NCI-H2171 treated with DMSO at 0.1 percent for 48 hours (cell line): ENCODE measurements around the gene IGLL1.
A peak's percentile ranks its signal among the peaks of the same experiment; 100 is the strongest.
"Not testable (repeated sequence)": the region's sequence is repeated elsewhere in the genome, so short reads cannot be mapped to it uniquely, and the experiment has no call there.

Experiments used
- DNase-seq: peaks from one replicate; lab custom pipeline; 2025; lab: John Stamatoyannopoulos, UW

IGLL1 gene

DNA sequence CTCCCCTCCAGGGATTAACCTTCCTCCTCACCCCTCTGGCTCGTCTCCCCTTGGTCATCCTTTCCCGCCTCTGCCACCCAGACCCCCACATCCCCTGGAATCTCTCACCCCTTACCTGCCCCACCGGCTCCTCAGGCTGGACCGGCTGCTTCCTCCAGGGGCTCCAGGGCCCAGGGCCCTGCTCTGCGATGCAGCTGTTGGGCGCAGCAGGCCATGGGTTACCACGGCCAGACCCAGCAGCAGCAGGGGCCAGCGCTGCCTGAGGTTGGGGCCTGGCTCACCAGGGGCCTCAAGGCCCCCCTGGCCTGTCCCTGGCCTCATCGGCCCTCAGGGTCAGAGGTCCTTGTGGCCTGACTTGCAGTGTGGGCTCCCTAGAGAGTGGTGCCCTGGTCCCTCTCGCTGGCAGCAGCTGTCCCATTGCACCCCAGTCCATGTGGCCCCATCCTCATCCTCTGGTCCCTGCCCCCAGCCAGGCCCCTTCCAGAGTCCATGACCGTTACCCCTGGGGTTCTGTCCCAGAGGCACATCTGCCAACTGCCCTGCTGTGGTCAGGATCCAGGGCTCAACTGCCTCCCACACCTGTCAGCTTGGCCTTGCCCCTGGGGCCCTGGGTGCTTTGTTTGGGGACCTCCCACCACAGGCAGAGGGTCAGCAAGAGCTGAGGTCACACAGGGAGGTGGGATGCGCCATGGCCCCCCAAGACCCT, at the start of gene IGLL1:
IGLL1 (minus strand) TSS at position 421 of the 706 bp plus-strand sequence; CDS start at position 321, 100 bp downstream.
- DNase-seq: no peak

DNA sequence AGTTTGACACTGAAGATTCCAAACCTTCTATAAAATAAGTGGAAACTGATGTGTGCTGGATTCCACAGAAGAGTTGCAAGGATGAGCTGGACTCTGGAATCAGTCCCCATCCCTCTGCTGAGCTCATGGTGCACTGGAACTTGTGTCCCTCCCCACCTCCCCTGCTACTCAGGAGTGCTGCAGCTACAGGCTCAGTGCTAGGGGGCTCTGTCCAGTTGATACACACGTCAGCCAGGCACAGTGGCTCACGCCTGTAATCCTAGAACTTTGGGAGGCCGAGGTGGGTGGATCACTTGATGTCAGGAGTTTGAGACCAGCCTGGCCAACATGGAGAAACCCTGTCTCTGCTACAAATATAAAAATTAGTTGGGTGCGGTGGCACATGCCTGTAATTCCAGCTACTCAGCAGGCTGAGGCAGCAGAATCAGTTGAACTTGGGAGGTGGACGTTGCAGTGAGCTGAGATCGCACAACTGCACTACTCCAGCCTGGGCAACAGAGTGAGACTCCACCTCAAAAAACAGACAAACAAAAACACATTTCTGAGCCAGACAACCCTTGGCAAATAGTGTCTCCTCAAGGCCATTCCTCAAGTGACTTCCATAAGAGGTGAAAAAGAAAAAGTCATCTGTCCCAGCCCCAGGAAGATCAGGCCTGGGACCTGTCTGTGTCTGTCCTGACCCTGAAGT, 48.1 kb upstream of the IGLL1 start:
- not testable (repeated sequence) for DNase-seq

DNA sequence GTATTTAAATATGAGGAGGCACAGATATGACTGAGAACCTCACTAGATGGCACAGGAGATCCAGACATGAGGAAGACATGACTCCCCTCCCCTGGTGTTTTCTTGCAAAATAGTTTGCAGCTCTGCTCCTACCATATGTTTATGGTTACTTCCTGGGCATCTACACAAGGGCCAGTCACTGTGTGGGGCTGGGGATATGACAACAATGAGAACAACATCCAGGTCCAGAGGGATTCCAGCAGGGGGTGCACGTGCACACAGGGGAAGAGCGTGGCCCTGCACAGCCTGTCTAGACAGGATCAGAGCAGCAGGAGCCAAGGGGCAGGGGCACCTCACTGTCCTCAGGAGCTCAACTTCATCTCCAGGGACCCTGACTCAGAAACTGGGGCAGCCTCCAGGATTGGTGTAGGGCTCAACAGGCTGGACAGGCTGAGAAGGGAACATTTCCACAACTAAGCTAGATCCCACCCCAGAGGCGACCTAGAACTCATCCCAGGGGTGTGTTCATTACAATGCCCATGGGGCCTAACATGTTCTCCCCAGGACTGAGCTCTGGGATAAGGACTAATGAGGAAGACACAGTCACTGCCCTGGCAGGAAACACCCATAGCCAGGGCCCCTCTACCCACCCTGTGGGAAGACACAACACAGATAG, 47.4 kb upstream of the IGLL1 start:
- DNase-seq: not testable (repeated sequence)

DNA sequence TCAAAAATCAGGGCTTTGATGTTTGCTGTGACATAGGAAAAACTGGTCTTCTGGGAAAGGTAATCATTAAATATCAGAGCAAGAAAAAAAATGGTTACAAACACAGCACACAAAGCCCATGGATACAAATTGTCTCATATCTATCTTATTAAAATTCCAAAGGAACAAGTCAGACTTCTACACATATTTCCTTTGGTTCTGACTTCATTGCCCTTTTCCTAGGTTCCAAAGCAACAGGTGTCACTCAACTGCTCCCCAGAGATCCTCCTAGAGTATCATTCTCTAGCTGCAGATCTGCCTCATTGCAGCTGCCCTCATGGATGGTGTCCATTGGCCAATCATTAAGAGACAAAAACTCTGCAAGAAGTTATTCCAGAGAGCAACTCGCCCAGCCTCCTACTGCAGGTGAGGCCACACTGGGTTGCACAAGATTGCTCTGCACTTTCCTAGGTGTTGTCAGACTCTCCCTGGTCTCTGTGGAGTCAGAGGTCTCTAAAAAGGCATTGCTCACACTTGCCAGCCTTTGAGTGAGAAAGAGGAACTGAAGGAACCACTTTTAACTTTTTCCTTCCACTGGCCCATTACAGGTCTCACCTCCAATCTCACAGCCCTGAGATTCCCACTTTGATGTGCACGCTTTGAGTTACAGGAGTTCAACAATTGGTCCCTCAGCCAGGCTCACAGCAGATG, 46.3 kb upstream of the IGLL1 start:
- no peak for DNase-seq

DNA sequence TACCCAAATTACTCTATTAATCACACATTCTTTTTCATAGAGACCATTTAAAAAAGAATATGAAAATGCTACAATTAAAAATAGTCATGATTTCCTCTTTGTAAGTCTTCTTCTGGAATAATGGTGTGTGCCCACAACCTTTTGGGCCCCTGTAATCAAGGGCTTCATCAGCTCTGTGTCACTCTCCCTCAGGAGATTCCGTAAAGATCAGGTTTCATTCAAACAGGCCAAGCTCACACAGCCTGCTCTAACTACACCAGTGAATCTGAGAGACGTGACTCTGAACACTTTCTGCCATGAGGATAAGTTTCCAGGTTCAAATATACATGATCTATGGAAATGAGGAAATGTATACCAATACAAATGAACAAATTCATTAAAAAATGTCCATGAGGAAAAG, 42.5 kb upstream of the IGLL1 start:
- peak; percentile 67 for DNase-seq

DNA sequence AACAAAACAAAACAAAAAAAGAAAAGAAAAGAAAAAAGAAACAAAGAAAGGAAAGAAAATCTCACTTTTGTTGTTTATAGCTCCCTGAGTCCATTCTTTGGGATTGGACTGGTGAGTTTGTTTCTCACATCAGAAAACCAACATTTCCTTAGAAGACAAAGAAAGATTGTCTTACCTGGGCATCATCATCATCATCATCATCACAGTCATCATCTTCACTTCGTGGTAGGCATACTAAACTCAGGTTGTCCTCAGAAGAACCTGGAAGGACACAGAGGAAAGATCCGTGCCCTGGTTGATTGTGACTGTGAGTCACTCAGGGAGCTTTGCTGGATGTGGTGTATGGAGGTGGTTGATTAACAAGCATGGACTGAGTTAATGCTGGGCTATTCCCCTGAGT, 41.8 kb upstream of the IGLL1 start:
- DNase-seq: not testable (repeated sequence)

DNA sequence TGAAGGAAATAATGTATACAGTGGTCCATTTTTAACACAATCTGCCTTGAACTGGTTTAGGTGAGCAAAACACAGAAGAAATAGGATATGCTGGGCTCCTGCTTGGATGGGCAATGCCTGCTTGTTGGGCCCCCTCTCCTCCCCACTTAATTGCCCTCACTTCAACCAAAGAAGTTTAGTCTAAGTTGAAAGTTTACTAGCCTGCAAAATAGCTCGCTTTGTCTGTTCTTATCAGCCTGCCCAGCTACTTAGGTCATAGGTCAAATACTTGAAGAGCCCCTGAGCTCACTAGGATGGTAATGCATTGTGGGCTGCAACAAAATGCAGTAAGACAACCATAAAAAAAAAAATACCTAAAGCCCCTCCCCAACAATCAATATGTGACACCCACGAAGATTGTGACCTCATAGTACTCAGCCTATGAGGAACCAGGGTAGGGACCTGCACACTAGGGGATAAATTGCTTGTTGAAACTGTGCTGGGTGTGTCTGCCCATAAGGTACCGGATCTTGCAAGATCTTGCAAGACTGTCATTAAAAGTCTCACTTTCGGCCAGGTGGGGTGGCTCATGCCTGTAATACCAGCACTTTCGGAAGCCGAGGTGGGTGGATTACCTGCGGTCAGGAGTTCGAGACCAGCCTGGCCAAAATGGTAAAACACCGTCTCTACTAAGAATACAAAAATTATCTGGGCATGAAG, 41.1 kb upstream of the IGLL1 start:
- DNase-seq: no peak

DNA sequence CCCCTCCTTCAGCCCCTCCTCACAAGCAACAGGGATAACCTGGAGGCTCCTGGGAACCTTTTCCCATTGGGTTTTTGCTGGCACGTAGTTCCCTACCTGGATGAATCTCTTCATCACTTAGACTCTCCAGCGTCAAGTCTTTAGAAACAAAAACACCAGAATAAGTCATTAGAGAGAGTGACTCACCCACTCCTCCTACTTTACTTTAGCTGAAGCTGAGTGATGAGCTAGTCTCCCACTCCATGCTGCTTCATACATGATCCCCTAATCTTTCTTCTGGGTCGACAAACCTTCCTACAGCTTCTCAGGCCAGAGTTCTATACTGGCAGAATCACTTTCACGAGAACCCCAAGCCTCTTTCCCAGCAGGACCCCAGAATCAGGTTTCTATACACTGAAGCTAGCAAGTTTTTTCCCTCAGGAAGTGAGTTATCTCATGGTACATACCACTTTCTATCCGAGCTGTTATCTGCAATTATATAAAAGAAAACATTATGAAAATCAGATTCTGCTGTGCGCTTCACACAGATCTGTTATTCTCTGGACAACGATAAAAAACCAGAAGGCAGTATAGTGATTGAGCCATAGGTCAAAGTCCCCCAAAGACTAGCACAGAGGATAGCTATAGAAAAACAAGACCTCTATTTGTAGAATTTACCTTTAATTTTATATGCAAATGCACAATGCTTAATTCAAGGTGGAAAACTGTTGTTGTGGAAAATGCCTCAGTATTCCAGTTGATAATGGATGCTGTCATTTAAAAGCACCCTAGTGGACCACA, 33.3 kb upstream of the IGLL1 start:
- no peak for DNase-seq

DNA sequence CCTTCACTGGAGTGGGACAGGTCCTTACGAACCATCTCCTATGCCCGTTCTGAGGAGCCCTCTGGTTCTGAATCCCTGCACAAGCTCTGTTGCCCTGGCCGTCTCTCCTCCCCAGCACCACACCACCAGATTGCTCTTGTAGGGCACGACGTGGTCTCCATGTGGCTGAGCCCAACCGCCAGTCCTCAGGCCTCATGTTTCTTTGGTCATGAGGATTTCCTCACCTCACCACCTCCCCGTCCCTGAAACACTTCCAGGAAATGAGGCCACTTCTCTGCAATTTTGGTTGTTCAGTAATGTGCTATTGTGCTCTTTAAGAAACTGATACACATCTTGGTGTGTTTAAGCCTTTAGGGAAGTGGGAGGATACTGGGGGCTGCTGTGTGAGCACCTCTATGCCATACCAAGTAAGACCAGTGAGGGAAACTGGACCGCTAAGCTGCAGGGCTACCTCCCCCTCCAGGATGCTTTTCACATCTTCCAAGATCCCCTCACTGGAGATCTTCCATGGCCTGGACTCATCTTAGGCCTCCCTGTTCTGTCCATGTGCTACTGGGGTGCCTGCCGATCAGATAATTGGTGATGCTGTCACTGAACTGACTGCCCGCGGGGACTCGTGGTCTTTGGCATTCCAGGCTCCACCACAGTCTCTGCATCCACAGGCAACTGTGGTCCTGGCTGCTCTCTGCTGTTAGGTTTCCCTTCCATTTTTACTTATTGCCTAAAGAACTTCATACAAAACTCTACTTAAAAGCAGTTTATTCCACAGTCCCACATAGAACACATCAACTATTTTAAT, 30.1 kb upstream of the IGLL1 start:
- DNase-seq: no peak

DNA sequence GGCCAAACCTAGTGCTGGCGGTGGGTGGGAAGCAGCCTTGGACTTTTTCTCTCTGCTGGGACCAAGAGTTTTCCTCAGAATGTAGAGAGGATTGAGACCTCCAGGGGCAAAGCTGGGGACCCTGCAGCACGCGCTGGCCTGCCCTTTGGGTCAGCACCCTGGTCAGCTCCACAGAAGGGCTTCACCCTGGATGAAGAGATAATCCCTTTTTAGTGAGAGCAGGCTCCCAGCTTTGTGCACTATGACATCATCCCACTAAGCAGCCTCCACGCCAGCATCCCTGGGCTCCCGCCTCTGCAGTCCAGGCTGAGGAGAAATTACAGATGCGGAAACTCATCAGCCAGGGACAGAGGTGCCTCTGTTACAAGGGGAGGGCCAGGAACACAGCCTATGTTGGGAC, 28.5 kb upstream of the IGLL1 start:
- DNase-seq: no peak

DNA sequence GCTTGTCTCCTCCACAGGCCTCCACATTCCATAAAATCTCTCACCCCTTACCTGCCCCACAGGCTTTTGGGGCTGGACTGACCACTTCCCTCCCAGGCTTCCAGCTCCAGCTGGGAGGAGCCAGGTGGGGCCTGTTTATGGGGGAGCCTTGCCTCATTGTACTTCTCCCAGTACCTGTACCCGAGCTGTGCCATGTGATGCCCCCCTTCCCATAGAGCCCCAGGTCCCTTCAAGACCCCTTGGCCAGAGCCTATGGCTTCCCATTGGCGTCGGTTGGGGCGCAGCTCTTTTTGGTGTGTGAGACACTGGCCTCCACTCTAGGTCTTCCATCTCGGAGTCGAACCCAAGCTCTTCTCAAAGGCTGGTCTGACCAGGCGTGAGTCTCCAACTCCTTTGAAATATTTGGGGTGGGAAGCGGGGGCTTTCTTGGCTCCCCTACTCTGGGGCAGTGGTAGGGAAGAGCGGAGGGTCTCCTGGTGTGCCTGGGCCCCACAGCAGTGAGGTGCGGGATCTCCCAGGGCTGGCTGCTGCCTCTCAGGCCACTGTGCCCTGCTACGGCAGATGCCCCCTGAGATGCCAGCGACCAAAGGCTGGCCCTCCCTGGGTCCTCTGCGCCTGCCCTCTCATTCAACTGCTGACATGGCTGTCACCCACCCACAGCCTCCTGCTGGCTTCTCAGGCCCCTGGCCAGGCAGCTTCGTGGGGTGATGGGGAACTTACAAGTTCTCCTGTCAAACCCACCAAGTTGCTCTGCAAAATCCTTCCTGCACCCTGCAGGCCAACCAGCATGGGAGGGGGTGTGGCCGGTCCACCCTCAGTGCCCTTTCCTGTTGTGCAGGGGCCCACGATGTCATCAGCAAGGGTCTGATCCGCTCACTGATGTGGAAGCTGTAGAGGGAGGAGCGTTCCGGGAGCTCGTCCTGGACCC, 26.4 kb upstream of the IGLL1 start:
- DNase-seq: no peak

DNA sequence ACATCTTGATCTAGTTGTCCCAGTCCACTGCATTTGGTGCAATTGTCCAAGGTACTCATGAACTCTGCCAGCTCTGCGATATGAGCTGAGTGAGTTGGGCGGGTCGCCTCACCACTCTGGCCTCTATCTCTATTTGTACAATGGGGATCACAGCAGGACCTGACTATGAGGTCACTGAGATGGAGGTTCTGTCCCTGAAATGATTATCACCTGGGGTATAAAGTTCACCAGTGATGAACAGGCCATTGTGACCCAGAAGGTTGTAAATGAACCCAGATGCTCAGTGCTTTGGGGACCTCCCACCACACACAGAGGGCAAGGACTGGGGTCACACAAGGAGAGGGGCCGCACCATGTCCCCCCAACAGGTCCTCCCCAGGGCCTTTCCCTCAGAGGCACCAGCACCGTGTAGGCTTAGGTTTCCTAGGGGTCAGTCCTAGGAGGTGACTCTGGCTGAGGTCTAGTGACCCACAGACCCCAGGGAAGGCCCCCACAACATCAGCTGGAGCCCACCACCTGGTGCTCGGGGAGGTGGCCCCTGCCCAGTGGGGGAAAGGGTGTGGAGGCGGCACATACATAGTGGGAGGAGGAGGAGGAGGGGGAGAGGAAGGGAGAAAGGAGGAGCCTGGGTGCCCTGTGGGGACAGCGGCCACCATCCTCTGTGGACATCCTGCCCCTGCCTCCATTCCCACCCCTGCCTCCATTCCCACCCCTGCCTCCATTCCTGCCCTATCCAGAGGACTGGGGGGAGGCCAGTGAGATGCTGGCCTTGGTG, 25.0 kb upstream of the IGLL1 start:
- DNase-seq: no peak

DNA sequence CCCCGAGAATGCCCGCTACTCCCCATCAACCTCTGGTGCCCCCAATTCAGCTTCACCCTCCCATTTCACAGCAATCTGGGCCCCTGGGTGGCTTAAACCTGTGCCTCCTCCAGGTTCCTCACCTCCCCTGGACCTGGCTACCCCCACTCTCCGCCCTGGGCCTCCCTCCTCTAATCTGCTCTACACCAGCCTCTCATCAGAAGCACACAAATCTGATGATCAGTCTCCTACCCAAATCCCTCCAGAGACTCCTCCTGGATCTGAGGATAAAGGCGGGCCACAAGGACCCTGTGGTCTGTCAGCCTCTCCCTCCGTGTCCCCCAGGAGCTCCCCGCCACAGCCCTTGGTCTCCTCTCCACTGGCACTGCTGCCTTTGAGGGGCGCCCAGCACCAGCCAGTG, 23.2 kb upstream of the IGLL1 start:
- DNase-seq: no peak

DNA sequence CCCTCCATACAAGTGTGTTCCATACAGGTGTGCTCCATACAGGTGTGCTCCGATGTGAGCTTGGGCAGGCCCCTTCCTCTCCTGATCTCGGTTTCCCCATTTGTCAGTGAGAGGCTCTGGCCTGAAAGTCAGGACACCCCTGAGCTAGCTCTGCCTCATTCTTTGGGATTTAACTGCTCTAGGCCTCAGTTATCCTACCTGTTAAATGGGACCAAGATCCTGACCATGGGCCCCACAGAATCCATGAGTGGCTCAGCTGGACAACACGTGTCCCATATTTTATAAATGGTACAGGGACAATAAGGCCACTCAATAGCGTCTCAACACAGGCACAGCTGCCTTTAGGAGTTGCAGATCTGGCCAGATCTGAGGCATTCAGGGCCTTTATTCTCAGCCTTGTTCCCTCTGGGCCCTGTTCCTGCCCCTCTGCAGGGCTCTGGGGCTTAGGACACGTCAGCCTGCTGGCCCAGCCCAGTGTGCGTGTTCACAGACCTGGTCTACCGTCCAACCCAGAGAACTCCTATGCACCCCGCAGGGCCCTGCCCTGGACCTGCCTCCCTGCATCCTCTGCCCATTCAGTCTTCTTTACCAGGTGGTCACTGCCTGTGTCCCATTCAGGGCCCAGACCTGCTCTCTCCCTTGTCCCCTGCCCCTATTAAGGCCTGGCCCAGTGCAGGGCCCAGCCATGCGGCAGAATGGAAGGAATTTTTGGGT, 18.9 kb upstream of the IGLL1 start:
- DNase-seq: no peak

DNA sequence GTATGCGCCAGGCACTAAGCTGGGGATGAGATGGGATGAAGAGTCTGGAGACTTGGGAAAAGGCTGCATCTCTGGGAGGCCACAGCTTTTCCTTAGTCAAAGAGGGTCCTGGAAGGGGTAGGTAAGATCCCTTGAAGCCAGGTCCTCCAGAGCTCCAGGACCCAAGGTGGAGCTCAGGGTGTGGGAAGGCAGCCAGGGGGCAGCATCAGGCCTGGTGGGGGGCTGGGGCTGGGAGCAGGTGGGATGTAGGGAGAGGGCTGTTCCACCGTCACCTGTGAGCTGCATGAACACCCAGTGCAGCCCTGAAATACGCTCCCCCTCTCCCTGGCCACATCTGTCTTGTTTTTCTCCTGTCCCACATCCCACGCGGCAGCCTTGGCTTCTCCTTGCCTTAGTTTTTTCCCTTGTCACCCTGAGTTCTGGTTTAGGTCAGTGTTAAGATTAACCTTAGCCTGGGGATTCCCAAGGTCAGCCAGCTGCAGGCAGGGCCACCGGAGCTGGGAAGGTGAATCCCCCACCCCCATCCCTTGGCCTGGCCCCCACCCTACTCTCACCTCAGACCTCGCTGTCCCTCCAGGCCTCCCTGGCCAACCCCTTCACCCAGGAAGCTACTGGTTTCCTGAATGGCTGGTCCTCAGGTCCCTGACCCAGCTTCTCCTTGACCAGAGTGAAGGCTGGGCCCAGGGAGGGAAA, 17.6 kb upstream of the IGLL1 start:
- not testable (repeated sequence) for DNase-seq

DNA sequence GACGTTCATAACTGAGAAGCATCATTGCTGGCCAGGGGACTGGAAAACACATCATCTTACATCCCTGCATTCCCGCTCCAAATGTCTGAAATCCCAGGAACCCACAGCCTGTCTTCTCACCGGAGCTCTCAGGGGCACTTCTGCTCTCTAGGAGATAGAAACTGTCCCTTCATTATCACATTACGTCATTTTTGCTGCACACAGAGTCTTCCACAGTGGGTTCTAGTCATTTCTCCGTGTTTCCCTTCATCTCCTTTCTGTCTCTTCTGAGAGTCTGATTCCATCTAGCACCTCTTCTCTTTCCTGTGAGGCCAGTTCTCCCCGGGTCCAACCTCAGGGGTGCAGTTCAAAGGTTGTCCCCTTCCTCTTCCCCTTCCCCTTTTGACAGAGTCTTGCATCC, 15.8 kb upstream of the IGLL1 start:
- not testable (repeated sequence) for DNase-seq

DNA sequence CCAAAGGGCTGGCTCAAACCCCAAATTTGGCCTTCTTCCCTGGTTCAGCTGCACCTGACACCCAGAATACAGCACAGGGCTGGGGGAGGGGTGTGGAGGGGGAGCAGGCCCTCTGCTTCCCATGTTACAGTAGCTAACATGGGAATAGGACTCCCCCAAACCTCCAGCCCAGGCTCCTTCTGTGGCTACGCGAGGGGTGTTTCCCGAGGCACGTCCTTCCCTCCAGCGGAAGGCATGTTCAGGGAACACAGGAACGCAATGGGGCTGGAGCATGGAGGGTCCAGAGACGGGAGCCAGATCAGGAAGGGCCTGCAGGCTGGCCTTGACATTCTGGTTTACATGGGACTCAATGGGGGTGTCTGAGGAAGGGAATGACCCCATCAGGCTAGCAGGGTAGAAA, 11.8 kb upstream of the IGLL1 start:
- no peak for DNase-seq
